B cell (primary cell): Measurements from ENCODE around the gene WDR70. TPM values are rescaled to one million over a fixed set of nuclear protein-coding genes. Genes with fewer than 3 reads are reported as not detected.

Source experiments
- ATAC-seq: fragments of 200-7000 bp; cut with Tn5 transposase; one replicate; pipeline ENCODE4 v1.10.0; 2021; ENCODE audit warnings: low read depth, mild to moderate bottlenecking, moderate number of reproducible peaks, moderate library complexity
- CTCF ChIA-PET: fragments of 350-600 bp; sonication (Branson Sonifier 250); formaldehyde crosslinking; loops from one replicate; lab custom pipeline; 2021; ENCODE audit warnings: antibody characterized with exemption, inconsistent platforms; lab: Charles Lee
- POLR2A ChIA-PET: fragments of 350-600 bp; sonication (Branson Sonifier 250); formaldehyde crosslinking; loops from one replicate; lab custom pipeline; 2021; ENCODE audit warnings: antibody characterized with exemption; lab: Charles Lee
- DNase-seq: peaks from one replicate; pipeline ENCODE4 v3.0.0; 2013
- H2AFZ ChIP-seq: 2 replicates; pipeline ENCODE4 v1.6.1; 2012; ENCODE audit warnings: mild to moderate bottlenecking, low read depth, low read length; ENCODE audit not compliant: insufficient read depth, poor library complexity, severe bottlenecking
- H3K27ac ChIP-seq, 2 donors: 1 replicate in 1 of 2; 2 replicates in 1 of 2; pipeline ENCODE4 v1.5.1; 2012 to 2013; ENCODE audit warnings: low read length in 2 of 2, mild to moderate bottlenecking in 2 of 2, moderate library complexity in 1 of 2
- H3K27me3 ChIP-seq, 4 experiments: fragments of 200-600 bp in 1 of 4; sonication (generic) in 1 of 4; replicated peaks in 1 of 4; 1 replicate in 2 of 4; 2 replicates in 2 of 4; pipeline versions ENCODE4 v1.6.1 to v1.7.0; 2013 to 2016; ENCODE audit warnings: low read length in 3 of 4, mild to moderate bottlenecking in 2 of 4, mixed read lengths in 1 of 4, moderate library complexity in 1 of 4; ENCODE audit not compliant: insufficient read depth in 4 of 4, control insufficient read depth in 3 of 4; ENCODE audit errors: control extremely low read depth in 1 of 4
- H3K36me3 ChIP-seq, 2 experiments: replicated peaks in 1 of 2; 1 replicate in 1 of 2; 2 replicates in 1 of 2; pipeline versions ENCODE4 v1.6.1 to v1.7.1; 2013; ENCODE audit warnings: low read length in 1 of 2; ENCODE audit not compliant: insufficient read depth in 2 of 2, control insufficient read depth in 1 of 2; ENCODE audit errors: control extremely low read depth in 1 of 2, extremely low read depth in 1 of 2
- H3K4me1 ChIP-seq, 2 donors: fragments of 200-600 bp in 1 of 2; sonication (generic) in 1 of 2; 1 replicate in 1 of 2; 2 replicates in 1 of 2; pipeline versions ENCODE4 v1.5.1 to v1.6.1; 2013 to 2017; ENCODE audit warnings: low read length in 2 of 2; ENCODE audit not compliant: control insufficient read depth in 2 of 2, insufficient read depth in 2 of 2
- H3K4me2 ChIP-seq: replicated peaks from 2 replicates; pipeline ENCODE3; 2012; ENCODE audit warnings: mild to moderate bottlenecking, low read depth, low read length; ENCODE audit not compliant: poor library complexity, severe bottlenecking
- H3K4me3 ChIP-seq, 5 experiments: fragments of 200-600 bp in 1 of 5; sonication (generic) in 1 of 5; 1 replicate in 3 of 5; 2 replicates in 2 of 5; pipeline versions ENCODE4 v1.5.1 to v1.7.0; 2011 to 2016; ENCODE audit warnings: low read length in 4 of 5, mild to moderate bottlenecking in 4 of 5, low read depth in 2 of 5, control low read depth in 1 of 5, moderate library complexity in 1 of 5; ENCODE audit not compliant: insufficient read depth in 1 of 5; ENCODE audit errors: control extremely low read depth in 1 of 5, extremely low read depth in 1 of 5
- H3K79me2 ChIP-seq: fragments of 200-600 bp; sonication (generic); one replicate; pipeline ENCODE4 v1.6.0; 2016; ENCODE audit warnings: low read length; ENCODE audit not compliant: control insufficient read depth, insufficient read depth
- H3K9ac ChIP-seq: fragments of 200-600 bp; sonication (generic); 2 replicates; pipeline ENCODE4 v1.6.1; 2017; ENCODE audit warnings: mild to moderate bottlenecking, low read length, moderate library complexity
- H3K9me3 ChIP-seq, 3 donors: one replicate each; pipeline versions ENCODE4 v1.6.1 to v1.7.1; 2013; ENCODE audit warnings: low read length in 2 of 3; ENCODE audit not compliant: control insufficient read depth in 2 of 3, insufficient read depth in 1 of 3; ENCODE audit errors: control extremely low read depth in 1 of 3
- H4K20me1 ChIP-seq: 2 replicates; pipeline ENCODE4 v1.6.0; 2012; ENCODE audit warnings: mild to moderate bottlenecking, low read length; ENCODE audit not compliant: insufficient read depth, control insufficient read depth, poor library complexity, severe bottlenecking
- H3K27ac Mint-ChIP-seq: one replicate; pipeline ENCODE4 v1.8.0; 2021; ENCODE audit warnings: mixed read lengths
- H3K27me3 Mint-ChIP-seq: one replicate; pipeline ENCODE4 v1.8.0; 2021; ENCODE audit warnings: mixed read lengths
- H3K4me1 Mint-ChIP-seq: one replicate; pipeline ENCODE4 v1.8.0; 2021; ENCODE audit warnings: mixed read lengths
- H3K4me3 Mint-ChIP-seq: one replicate; pipeline ENCODE4 v1.8.0; 2021; ENCODE audit warnings: mixed read lengths
- H3K9me3 Mint-ChIP-seq: one replicate; pipeline ENCODE4 v1.8.0; 2022; ENCODE audit warnings: mixed read lengths; ENCODE audit not compliant: insufficient read depth
- EZH2 ChIP-seq: IDR thresholded peaks from 2 replicates; pipeline ENCODE4 v1.6.1; 2012; ENCODE audit warnings: borderline replicate concordance, low read depth, mild to moderate bottlenecking, moderate library complexity, low read length; ENCODE audit not compliant: insufficient read depth, poor library complexity, severe bottlenecking
- WGBS: methylation state at CpG from one replicate; pipeline ENCODE4 v1.1.5; 2013; ENCODE audit warnings: missing lambda C conversion rate; ENCODE audit not compliant: insufficient coverage; 5-methylcytosine and 5-hydroxymethylcytosine counted together
- intact Hi-C: fragments of 100-400 bp; cut with micrococcal nuclease; formaldehyde crosslinking; loops from one replicate; pipeline ENCODE4 v1.10.0; 2022
- polyA plus RNA-seq: library from polyadenylated mRNA; depleted of rRNA; stranded (reverse); fragments of >200 nt; gene quantifications from 2 replicates; pipeline ENCODE4 v1.2.3, GENCODE V29; 2012
- total RNA-seq, 2 donors: library from RNA; stranded (reverse); fragments of 120-200 nt in 1 of 2; gene quantifications; 1 replicate in 1 of 2; 2 replicates in 1 of 2; pipeline versions ENCODE4 v1.2.3 to v1.2.4, GENCODE V29; 2013 to 2022
- TF ChIP-seq, protein P1 (sequence below): fragments of 200-600 bp; IDR thresholded peaks from one replicate; pipeline ENCODE4 v1.8.0; 2022; ENCODE audit warnings: antibody characterized with exemption, mild to moderate bottlenecking

WDR70 gene
- total and polyA plus RNA-seq, 2 donors (not counting 1 experiment from before 2014, with no cell fraction given), result 12.8 to 46.8 TPM

DNA sequence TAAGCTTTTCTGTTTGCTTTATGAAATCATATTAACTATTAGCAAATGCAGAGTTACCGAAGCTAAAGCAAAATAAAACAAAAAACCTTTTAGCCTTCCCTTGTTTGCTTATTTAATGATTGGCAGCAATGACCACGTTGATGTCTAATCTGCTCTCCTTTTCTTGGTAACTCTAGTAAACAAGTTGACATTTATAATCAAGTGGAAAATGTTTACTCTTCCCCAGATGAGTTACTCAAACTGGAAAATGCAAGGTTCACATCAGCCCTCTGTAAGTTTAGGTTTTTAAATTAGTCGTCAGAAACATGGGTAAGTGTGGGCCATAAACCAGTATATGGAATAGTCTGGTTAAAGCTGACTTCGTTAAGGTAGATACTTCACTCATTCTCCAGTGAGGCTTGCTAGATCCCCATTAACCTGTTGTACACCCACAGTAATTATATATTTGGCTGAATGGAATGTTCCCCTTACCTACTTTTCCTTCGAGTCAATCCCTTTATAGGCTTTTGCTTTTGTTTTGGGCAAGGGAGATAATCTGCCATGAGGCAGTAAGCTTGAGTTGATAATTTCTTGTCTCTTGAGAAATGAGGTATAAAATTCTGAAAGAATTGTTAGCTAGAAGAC lies 359.9 kb downstream of the WDR70 start:
- no peak overlapping the region for H3K27ac ChIP-seq
- ATAC-seq, result no peak
- H3K4me1 ChIP-seq, result no peaks in the 10 kb centered on the region
- TF ChIP-seq EZH2, result no peak
- TF ChIP-seq, protein P1, sequence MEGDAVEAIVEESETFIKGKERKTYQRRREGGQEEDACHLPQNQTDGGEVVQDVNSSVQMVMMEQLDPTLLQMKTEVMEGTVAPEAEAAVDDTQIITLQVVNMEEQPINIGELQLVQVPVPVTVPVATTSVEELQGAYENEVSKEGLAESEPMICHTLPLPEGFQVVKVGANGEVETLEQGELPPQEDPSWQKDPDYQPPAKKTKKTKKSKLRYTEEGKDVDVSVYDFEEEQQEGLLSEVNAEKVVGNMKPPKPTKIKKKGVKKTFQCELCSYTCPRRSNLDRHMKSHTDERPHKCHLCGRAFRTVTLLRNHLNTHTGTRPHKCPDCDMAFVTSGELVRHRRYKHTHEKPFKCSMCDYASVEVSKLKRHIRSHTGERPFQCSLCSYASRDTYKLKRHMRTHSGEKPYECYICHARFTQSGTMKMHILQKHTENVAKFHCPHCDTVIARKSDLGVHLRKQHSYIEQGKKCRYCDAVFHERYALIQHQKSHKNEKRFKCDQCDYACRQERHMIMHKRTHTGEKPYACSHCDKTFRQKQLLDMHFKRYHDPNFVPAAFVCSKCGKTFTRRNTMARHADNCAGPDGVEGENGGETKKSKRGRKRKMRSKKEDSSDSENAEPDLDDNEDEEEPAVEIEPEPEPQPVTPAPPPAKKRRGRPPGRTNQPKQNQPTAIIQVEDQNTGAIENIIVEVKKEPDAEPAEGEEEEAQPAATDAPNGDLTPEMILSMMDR, result no peak
- no peak overlapping the region for H3K4me3 ChIP-seq
- H3K27ac Mint-ChIP-seq, result no peak overlapping the region
- H3K27me3 ChIP-seq, result no peaks in the 10 kb centered on the region
- H3K4me3 Mint-ChIP-seq, result no peak overlapping the region
- H3K9me3 ChIP-seq, result peaks cover 0 to 4% (median 0%) of the 10 kb centered on the region in 3 donors
- no peaks in the 10 kb centered on the region for H3K79me2 ChIP-seq
- no peaks in the 10 kb centered on the region for H3K9me3 Mint-ChIP-seq
- no CpG with 5 or more reads among the region's 5 CpGs for WGBS
- no peaks in the 10 kb centered on the region for H3K4me1 Mint-ChIP-seq
- ChIA-PET POLR2A (no interaction called here), CTCF (no interaction called here)
- DNase-seq, result no peak
- intact Hi-C loops, result no loop called here
- no peaks in the 10 kb centered on the region for H4K20me1 ChIP-seq
- peaks cover 8 to 30% of the 10 kb centered on the region in 2 experiments for H3K36me3 ChIP-seq
- H3K9ac ChIP-seq, result no peak overlapping the region
- no peak overlapping the region for H3K4me2 ChIP-seq
- no peak overlapping the region for H2AFZ ChIP-seq
- H3K27me3 Mint-ChIP-seq, result no peaks in the 10 kb centered on the region

DNA sequence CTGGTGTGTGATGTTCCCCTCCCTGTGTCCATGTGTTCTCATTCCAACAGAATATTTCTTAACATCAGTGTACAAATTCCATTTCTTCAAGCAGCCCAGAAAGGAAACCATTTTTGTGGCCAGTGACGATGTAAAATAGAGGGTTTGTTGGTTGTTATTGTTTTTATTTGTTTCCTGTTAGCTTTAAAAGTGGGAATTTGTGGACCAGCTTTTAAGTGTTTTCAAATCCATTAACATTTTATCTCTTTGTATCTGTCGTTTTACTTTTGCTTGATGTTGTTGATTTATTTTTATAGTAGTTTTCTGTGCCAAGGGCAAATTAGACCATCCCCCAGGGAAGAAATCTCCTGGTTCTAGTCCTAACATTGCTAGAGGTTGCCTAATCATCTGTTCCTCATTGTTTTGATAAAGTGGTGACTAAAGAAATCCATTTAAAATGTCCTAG lies 360.7 kb downstream of the WDR70 start:
- CTCF ChIA-PET, result no interaction called here

More for the DNA sequence above, 360.7 kb downstream of the WDR70 start:
- Histone ChIP-seq H3K4me3 (no peak overlapping the region), H3K27ac (no peak overlapping the region), H2AFZ (no peak overlapping the region), H3K9ac (no peak overlapping the region), H4K20me1 (no peaks in the 10 kb centered on the region), H3K9me3 (peaks cover 0 to 4% (median 0%) of the 10 kb centered on the region in 3 donors), H3K4me2 (no peak overlapping the region), H3K4me1 (no peaks in the 10 kb centered on the region), H3K27me3 (no peaks in the 10 kb centered on the region), H3K36me3 (peaks cover 8 to 34% of the 10 kb centered on the region in 2 experiments), H3K79me2 (no peaks in the 10 kb centered on the region)
- intact Hi-C loops, result no loop called here
- Mint-ChIP-seq H3K4me1 (no peaks in the 10 kb centered on the region), H3K9me3 (peaks cover 4% of the 10 kb centered on the region), H3K27me3 (no peaks in the 10 kb centered on the region), H3K4me3 (no peak overlapping the region), H3K27ac (no peak overlapping the region)
- POLR2A ChIA-PET, result no interaction called here
- WGBS, result no CpG with 5 or more reads among the region's 2 CpGs
- no peak for DNase-seq
- TF ChIP-seq, protein P1, result no peak
- TF ChIP-seq EZH2, result no peak
- no peak for ATAC-seq
